Measurements from ENCODE around the gene SH3BGRL2.

- TF ChIP-seq, protein P1, sequence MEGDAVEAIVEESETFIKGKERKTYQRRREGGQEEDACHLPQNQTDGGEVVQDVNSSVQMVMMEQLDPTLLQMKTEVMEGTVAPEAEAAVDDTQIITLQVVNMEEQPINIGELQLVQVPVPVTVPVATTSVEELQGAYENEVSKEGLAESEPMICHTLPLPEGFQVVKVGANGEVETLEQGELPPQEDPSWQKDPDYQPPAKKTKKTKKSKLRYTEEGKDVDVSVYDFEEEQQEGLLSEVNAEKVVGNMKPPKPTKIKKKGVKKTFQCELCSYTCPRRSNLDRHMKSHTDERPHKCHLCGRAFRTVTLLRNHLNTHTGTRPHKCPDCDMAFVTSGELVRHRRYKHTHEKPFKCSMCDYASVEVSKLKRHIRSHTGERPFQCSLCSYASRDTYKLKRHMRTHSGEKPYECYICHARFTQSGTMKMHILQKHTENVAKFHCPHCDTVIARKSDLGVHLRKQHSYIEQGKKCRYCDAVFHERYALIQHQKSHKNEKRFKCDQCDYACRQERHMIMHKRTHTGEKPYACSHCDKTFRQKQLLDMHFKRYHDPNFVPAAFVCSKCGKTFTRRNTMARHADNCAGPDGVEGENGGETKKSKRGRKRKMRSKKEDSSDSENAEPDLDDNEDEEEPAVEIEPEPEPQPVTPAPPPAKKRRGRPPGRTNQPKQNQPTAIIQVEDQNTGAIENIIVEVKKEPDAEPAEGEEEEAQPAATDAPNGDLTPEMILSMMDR (IDR thresholded peaks at IDR 0.05) = no peak
- no peak for TF ChIP-seq POLR2AphosphoS5 (IDR thresholded peaks at IDR 0.05)
- no peak for TF ChIP-seq POLR2A (IDR thresholded peaks at IDR 0.05)
Observed at GRCh38 chr6:79626811-79627210, 4.3 kb upstream of the SH3BGRL2 start.

Measured in gastroesophageal sphincter (tissue), 3 donors.